Right cardiac atrium (tissue), 5 donors: ENCODE measurements around the gene BFSP1. TPM values are rescaled to one million over a fixed set of nuclear protein-coding genes. Genes with fewer than 3 reads are reported as not detected.

Experiments used
- ATAC-seq, 2 donors: fragments of 200-7000 bp; cut with Tn5 transposase; one replicate each; pipeline versions ENCODE4 v1.8.0 to v1.9.1; 2020; ENCODE audit warnings: moderate library complexity in 2 of 2, mild to moderate bottlenecking in 1 of 2
- DNase-seq, 3 donors: peaks; one replicate each; pipeline ENCODE4 v3.0.0-alpha.2; 2020
- H3K27ac ChIP-seq: one replicate; pipeline ENCODE4 v1.5.1; 2013; ENCODE audit warnings: mild to moderate bottlenecking, low read length, control low read depth, moderate library complexity
- H3K27me3 ChIP-seq: one replicate; pipeline ENCODE4 v1.6.1; 2013; ENCODE audit not compliant: control insufficient read depth, insufficient read depth
- H3K4me1 ChIP-seq: one replicate; pipeline ENCODE4 v1.6.1; 2013; ENCODE audit warnings: low read length; ENCODE audit not compliant: control insufficient read depth, insufficient read depth
- H3K4me3 ChIP-seq: one replicate; pipeline ENCODE4 v1.5.1; 2013; ENCODE audit warnings: low read length, control low read depth
- H3K9me3 ChIP-seq: one replicate; pipeline ENCODE4 v1.6.1; 2013; ENCODE audit warnings: low read length; ENCODE audit not compliant: control insufficient read depth
- WGBS: extraction: QIAGEN DNeasy Blood & Tissue Kit; methylation state at CpG from one replicate; pipeline ENCODE4 v1.1.7; 2013; 5-methylcytosine and 5-hydroxymethylcytosine counted together
- intact Hi-C, 4 donors: fragments of 100-400 bp; cut with DNase I; formaldehyde crosslinking; loops; one replicate each; pipeline versions ENCODE4 v1.11.0 to v1.14.0; 2022 to 2023
- polyA plus RNA-seq: library from polyadenylated mRNA; stranded (reverse); fragments of 200-250 nt; gene quantifications from one replicate; pipeline ENCODE4 v1.2.3, GENCODE V29; 2013
- total RNA-seq, 4 donors: library from RNA; stranded (reverse); fragmentation: NEBNext Ultra II Directional; extraction: Animal tissue kit (Norgen Biotek cat#: 25700); gene quantifications; one replicate each; pipeline ENCODE4 v1.2.1, GENCODE V29; 2021
- donor health status: healthy with polysubstance abuse.
- donor health status: DM: no; HTN: yes; CAD: no.
- donor health status: DM: no; HTN: no; CAD: no.
- donor health status: DM: no; HTN: yes; CAD: no; lungs with severe emphysema.
- donor health status: DM: yes; HTN: yes; CAD: no.

Gene BFSP1
- total and polyA plus RNA-seq, 5 donors, result 0.59 to 1.8 (median 0.65) TPM

DNA sequence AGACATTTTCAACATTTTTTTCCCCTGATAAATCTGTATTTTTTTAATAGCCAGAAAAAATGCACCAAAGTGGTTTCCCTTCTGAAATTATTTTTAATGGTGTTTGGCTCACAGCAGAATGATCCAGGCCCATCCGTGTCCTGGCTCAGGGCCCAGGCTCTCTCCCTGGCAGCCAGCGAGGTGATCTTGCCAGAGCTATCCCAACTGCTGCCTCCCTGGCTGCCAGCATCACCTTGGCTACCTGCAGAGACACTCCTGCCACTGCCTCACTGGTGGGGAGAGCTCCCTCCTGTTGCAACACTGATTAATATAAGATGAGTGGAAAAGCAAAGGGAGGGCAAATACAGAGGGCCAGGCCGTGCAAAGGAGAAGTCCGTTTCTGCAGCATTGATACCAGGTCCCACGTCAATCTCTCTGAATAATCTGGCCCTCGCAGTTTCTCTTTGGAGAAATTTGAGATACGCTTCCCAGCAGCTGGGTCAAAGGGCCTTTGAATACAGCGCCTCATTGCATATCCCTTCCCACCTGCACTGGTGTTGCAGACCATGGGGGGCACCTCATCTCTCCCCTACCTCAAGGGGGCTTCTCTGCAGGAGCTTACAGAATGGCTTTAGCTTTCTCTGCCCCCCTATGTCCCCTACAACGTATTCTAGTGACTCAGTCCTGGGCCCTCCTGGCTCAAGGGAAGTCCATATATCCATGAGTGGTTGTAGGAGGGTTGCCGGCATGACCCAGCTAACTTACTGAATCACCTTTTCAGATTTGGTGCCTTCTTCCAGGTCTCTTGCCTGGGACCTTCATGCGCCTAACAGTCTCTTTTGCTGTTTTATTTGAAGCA, 25.9 kb upstream of the BFSP1 start:
- H3K27ac ChIP-seq, result peak overlapping the region; percentile 84
- 55% methylated on average over 11 of the region's 11 CpGs for WGBS
- no peaks in the 10 kb centered on the region for H3K9me3 ChIP-seq
- peak; percentile 76 to 92 (median 91) for DNase-seq
- intact Hi-C loops, result no loop called here
- no peaks in the 10 kb centered on the region for H3K27me3 ChIP-seq
- ATAC-seq, result peak; percentile 70 to 83
- no peak overlapping the region for H3K4me3 ChIP-seq
- peaks cover 9% of the 10 kb centered on the region for H3K4me1 ChIP-seq

DNA sequence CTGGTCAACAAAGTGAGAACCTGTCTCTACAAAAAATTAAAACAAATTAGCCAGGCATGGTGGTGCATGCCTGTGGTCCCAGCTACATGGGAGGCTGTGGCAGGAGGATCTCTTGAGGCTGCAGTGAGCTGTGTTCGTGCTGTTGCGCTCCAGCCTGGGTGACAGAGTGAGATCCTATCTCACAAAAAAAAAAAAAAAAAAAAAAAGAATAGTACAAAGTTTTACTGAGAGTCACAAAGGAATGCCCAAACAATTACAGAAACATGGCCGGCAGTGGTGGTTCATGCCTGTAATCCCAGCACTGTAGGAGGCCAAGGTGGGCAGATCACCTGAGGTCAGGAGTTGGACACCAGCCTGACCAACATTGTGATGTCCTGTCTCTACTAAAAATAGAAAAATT, 23.9 kb upstream of the BFSP1 start:
- Histone ChIP-seq H3K9me3 (no peaks in the 10 kb centered on the region), H3K4me3 (no peak overlapping the region), H3K4me1 (peaks cover 9% of the 10 kb centered on the region), H3K27me3 (no peaks in the 10 kb centered on the region), H3K27ac (no peak overlapping the region)
- ATAC-seq (no peak), DNase-seq (no peak)
- intact Hi-C loops, result no loop called here
- WGBS, result 100% methylated on average over 3 of the region's 3 CpGs

DNA sequence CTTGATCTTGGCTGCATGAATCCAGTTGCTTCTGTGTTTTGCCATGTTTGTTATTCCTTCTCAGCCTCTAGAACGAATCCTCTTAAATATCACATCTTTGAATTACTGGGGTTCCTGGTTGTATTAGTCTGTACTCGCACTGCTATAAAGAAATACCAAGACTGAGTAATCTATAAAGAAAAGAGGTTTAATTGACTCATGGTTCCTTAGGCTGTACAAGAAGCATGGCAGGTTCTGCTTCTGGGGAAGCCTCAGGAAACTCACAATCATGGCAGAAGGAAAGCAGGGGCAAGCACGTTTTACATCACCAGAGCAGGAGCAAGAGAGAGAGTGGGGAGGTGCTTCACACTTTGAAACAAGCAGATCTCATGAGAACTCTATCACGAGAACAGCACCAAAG, 18.0 kb upstream of the BFSP1 start:
- Histone ChIP-seq H3K4me1 (peaks cover 4% of the 10 kb centered on the region), H3K4me3 (no peak overlapping the region), H3K9me3 (no peaks in the 10 kb centered on the region), H3K27ac (no peak overlapping the region), H3K27me3 (no peaks in the 10 kb centered on the region)
- intact Hi-C loops, result no loop called here
- ATAC-seq (no peak), DNase-seq (no peak)
- WGBS, result 82% methylated on average over 4 of the region's 4 CpGs

DNA sequence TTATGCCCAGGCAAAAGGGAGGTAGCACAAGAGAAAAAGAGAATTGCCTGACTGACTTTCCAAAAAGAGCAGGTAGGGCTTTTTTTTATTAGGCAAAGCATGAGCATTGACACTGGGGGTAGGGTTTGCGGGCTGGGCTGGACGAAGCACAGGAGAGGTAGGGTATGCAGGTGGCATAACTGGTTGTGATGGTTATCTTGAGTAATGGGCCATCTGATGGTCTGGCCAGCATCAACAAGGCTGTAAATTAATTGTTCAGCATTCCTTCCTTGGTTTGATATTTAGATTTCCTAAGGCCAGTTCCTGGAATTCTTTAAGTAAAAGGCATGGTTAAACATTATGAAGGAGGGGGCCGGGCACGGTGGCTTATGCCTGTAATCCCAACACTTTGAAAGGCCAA, 13.9 kb upstream of the BFSP1 start:
- no peak for ATAC-seq
- Histone ChIP-seq H3K27me3 (no peaks in the 10 kb centered on the region), H3K27ac (no peak overlapping the region), H3K4me3 (no peak overlapping the region), H3K4me1 (no peaks in the 10 kb centered on the region), H3K9me3 (no peaks in the 10 kb centered on the region)
- DNase-seq, result no peak
- WGBS, result 92% methylated on average over 4 of the region's 4 CpGs
- intact Hi-C loops, result no loop called here

DNA sequence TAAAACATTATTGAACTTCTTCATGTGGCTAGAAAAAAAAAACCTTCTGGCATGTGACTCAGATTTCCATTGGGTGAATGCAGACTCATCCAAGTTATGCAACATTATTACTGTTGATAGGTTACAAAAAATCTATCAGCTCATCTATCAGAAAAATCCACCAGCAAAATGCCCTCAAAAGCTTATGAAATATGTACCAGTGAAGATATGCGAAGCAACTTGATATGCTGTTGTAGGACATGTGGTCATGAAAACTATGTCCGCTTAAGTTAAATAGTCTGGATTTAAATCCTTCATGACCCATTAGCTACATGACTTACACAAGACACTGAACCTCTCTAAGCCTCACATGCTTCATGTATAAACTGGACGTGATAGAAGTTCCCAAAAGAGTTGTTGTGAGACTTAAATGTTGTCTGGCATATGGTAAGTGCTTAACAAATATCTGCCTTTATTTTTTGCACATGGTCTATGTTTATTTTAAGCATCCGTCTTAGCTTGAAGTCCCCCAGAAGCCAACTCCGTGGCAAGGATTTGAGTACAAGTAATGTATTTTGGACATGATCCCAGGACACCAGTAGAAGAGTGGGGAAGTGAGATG, 12.5 kb upstream of the BFSP1 start:
- ATAC-seq, result peak; percentile 5 to 15
- no peak overlapping the region for H3K27ac ChIP-seq
- no peaks in the 10 kb centered on the region for H3K9me3 ChIP-seq
- no peaks in the 10 kb centered on the region for H3K27me3 ChIP-seq
- intact Hi-C loops, result no loop called here
- no peaks in the 10 kb centered on the region for H3K4me1 ChIP-seq
- no peak overlapping the region for H3K4me3 ChIP-seq
- WGBS, result 52% methylated on average over 5 of the region's 5 CpGs
- no peak for DNase-seq

DNA sequence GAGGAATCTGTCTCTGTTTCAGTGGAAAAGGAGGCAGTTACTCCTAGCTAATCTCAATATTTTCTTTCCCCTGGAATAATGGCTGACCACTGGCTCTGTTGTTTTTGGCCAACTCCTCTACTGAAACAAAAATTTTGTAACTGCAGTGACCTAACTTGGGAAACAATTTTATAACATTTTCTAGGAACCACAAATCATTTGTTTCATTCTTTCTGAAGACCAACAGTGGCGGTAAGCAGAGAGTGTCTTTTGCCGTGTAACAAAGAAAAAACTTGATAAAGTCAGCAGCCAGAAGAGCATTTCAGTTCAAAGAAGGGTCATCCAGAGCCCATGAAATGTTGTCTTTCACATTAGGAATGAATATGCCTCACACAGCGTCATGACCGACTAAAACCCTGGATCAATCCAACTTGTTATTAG, 11.8 kb upstream of the BFSP1 start:
- intact Hi-C loops, result no loop called here
- Histone ChIP-seq H3K27ac (no peak overlapping the region), H3K9me3 (no peaks in the 10 kb centered on the region), H3K4me3 (no peak overlapping the region), H3K27me3 (no peaks in the 10 kb centered on the region), H3K4me1 (no peaks in the 10 kb centered on the region)
- WGBS, result 44% methylated on average over 4 of the region's 4 CpGs
- DNase-seq (no peak), ATAC-seq (peak; percentile 84 to 94)

DNA sequence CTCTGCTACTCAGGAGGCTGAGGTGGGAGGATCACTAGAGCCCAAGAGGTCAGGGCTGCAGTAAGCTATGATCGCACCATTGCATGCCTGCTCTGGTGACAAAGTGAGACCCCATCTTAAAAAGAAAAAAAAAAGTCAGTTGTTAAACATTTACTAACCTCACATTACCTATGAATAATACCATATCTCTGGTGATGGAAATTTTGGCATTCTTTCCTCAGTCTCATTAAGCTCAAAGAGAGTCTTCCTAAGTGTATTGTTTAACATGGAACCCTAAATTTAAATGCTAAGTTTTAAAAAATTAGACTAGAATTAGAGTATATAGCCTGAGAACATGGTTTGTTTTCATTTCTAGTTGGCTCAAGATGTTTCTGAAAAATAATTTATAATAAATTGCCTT, 11.3 kb upstream of the BFSP1 start:
- ATAC-seq, result no peak
- 72% methylated on average over 1 of the region's 1 CpG for WGBS
- Histone ChIP-seq H3K27me3 (no peaks in the 10 kb centered on the region), H3K4me1 (no peaks in the 10 kb centered on the region), H3K9me3 (no peaks in the 10 kb centered on the region), H3K27ac (no peak overlapping the region), H3K4me3 (no peak overlapping the region)
- intact Hi-C loops, result no loop called here
- no peak for DNase-seq

DNA sequence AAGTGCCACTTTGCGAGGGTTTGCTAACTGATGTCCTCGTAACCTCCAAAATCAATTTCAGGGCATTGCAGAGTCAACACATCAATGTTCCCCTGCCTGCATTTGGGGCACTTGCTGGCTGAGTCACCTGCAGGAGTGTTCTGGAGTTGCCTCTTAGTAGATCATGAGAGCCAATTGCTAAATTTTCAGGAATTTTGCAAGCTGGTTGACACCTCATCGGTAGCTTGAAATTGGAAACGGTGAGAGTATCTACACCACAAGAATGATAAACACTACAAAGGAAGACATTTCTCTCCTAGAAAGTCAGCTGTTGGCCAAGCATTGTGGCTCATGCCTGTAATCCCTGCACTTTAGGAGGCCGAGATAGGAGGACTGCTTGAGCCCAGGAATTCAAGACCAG, 10.8 kb upstream of the BFSP1 start:
- intact Hi-C loops, result no loop called here
- H3K27ac ChIP-seq, result no peak overlapping the region
- 80% methylated on average over 5 of the region's 5 CpGs for WGBS
- DNase-seq (no peak), ATAC-seq (no peak)
- no peaks in the 10 kb centered on the region for H3K27me3 ChIP-seq
- no peaks in the 10 kb centered on the region for H3K9me3 ChIP-seq
- H3K4me3 ChIP-seq, result no peak overlapping the region
- H3K4me1 ChIP-seq, result no peaks in the 10 kb centered on the region

DNA sequence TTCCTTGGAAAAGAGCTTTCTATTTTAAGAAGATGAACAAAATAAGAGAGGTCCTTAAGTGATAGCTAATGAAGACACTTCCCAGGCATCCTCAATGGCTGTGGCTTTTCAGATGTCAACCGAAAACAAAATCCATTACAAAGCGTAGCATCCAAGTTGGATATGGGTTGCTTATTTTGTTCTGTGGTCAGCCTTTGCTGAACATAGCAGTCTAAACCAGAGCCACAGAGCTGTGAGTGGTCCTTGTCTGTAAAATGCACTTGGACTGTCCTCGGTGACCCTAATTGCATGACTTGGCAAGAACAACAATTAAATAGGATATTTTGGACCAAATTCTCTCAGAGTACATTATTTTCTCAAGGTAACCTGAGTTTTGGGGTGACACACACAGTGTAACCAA, 10.4 kb upstream of the BFSP1 start:
- ATAC-seq, result no peak
- Histone ChIP-seq H3K27ac (no peak overlapping the region), H3K4me3 (no peak overlapping the region), H3K9me3 (no peaks in the 10 kb centered on the region), H3K27me3 (no peaks in the 10 kb centered on the region), H3K4me1 (no peaks in the 10 kb centered on the region)
- intact Hi-C loops, result no loop called here
- WGBS, result 90% methylated on average over 3 of the region's 3 CpGs
- DNase-seq, result no peak

DNA sequence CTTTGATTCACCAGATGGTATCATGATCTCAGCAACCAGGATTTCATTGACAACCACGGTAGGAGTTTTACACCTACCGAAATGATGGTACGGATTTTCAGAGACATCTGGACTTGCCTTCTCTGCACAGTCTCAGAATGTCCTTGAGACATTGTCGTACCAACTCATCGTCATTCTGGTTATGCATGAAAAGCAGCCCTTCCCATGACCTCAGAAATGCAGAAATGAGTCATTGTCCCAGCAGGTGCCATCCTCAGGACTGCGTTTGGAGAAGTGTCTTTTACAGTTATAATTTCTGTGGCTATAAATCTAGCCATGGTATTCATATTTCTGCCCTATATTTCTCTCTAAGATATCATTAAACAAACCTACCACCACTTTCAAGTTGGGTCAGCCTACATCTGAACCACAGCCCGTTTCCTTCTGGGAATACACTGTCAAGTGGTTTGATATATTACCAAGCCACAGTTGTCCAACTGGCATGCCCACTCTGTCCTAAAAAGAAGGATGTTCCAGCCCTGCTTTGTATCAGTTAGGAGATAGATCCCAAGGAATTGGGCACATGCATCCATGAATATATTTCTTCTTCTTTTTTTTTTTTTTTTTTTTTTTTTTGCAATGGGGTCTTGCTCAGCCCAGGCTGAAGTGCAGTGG, 7.5 kb upstream of the BFSP1 start:
- ATAC-seq, result no peak
- Histone ChIP-seq H3K4me1 (no peaks in the 10 kb centered on the region), H3K27ac (no peak overlapping the region), H3K4me3 (no peak overlapping the region), H3K9me3 (no peaks in the 10 kb centered on the region), H3K27me3 (no peaks in the 10 kb centered on the region)
- no peak for DNase-seq
- 74% methylated on average over 7 of the region's 7 CpGs for WGBS
- intact Hi-C loops, result loop anchor here (5.0 to 10.0 kb wide), 6 partner anchors 34 to 366 kb away; partner anchors contain the start of gene DSTN (in 1 of the 4)

DNA sequence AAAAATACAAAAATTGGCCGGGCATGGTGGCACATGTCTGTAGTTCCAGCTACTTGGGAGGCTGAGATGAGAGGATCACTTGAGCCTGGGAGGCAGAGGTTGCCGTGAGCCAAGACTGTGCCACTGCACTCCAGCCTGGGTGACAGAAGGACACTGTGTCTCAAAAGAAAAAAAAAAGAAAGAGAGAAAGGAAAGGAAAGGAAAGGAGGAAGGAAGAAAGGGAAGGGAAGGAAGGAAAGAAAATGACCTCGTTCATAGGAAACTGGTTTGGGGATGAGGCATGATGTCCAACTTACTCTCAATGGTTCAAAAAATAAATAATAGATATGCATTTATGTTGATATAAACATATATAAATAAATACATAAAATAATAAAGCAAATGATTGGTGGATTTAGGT, 6.8 kb upstream of the BFSP1 start:
- WGBS, result 82% methylated on average over 3 of the region's 3 CpGs
- Histone ChIP-seq H3K4me3 (no peak overlapping the region), H3K27ac (no peak overlapping the region), H3K27me3 (no peaks in the 10 kb centered on the region), H3K4me1 (no peaks in the 10 kb centered on the region), H3K9me3 (no peaks in the 10 kb centered on the region)
- DNase-seq (no peak), ATAC-seq (no peak)
- intact Hi-C loops, result loop anchor here (2.0 to 10.0 kb wide), 7 partner anchors 34 to 367 kb away; partner anchors contain the start of gene DSTN (in 1 of the 4)
